ENCODE measurements around the gene SLC25A39.
"Not testable (repeated sequence)": the region's sequence is repeated elsewhere in the genome, so short reads cannot be mapped to it uniquely, and the experiment has no call there.

The SLC25A39 gene, protein sequence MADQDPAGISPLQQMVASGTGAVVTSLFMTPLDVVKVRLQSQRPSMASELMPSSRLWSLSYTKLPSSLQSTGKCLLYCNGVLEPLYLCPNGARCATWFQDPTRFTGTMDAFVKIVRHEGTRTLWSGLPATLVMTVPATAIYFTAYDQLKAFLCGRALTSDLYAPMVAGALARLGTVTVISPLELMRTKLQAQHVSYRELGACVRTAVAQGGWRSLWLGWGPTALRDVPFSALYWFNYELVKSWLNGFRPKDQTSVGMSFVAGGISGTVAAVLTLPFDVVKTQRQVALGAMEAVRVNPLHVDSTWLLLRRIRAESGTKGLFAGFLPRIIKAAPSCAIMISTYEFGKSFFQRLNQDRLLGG

DNA sequence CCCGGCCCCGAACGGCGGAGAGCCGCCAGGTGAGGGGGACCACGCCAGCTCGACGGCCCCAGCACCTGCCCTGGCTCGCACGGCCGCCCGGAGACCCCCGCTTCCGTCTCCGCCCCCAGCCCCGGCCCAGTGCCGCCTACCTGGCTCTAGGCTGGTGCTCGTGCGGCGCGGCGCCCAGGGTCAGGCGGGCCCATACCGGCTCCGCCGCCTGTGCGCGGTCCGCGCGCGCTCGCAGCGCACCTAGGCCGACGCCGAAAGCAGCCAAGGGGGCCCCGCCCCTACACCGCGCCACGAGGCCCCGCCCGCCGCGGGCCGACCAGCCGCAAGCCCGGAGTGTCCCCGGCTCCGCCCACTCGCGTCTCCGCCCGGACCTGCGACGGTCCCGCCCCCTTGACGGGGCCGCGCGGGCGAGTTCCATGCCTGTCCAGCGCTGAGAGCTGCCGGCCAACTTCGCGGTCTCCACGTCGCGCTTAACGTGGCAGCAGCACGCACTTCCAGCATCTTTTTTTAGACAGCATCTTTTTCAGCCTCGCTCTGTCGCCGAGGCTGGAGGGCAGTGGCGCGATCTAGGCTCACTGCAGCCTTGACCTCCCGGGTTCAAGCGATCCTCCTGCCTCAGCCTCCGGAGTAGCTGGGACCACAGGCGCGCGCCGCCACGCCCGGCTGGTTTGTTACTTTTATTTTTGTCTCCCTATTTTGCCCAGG is at the start of gene SLC25A39:
Gene SLC25A39, minus strand, starts transcription at position 253 of the 705 bp plus-strand sequence. CDS start 1,261 bp downstream, outside the sequence.
- peak; percentile 90 for DNase-seq (ENCODE audit: low spot score)

DNA sequence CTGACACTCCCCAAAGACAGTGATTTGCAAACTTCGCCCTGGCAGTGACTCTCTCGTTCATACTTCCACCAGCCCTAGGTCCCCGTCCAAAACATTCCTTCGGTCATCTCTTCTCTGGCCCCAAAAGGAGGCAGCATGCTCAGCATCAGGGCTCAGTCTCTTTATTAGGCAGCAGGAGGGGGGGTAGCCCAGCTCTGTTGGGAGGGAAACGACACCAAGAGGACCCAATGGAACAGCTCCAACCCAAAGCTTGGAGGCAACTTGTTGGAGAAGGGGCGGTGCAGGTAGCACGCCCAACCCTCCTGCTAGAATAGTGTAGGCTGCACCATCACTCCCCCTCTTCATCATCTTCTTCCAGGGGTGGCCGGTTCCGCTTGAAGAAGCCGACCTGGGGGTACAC is 47.4 kb upstream of the SLC25A39 start:
- DNase-seq (ENCODE audit: low spot score) = no peak

DNA sequence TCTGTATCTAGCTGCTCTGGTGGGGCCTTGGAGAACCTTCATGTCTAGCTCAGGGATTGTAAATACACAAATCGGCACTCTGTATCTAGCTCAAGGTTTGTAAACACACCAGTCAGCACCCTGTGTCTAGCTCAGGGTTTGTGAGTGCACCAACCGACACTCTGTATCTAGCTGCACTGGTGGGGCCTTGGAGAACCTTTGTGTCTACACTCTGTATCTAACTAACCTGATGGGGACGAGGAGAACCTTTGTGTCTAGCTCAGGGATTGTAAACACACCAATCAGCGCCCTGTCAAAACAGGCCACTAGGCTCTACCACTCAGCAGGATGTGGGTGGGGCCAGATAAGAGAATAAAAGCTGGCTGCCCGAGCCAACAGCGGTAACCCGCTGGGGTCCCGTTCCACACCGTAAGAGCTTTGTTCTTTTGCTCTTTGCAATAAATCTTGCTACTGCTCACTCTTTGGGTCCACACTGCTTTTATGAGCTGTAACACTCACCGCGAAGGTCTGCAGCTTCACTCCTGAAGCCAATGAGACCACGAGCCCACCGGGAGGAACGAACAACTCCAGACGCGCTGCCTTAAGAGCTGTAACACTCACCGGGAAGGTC is 44.9 kb upstream of the SLC25A39 start:
- DNase-seq (ENCODE audit: low spot score) = not testable (repeated sequence)

DNA sequence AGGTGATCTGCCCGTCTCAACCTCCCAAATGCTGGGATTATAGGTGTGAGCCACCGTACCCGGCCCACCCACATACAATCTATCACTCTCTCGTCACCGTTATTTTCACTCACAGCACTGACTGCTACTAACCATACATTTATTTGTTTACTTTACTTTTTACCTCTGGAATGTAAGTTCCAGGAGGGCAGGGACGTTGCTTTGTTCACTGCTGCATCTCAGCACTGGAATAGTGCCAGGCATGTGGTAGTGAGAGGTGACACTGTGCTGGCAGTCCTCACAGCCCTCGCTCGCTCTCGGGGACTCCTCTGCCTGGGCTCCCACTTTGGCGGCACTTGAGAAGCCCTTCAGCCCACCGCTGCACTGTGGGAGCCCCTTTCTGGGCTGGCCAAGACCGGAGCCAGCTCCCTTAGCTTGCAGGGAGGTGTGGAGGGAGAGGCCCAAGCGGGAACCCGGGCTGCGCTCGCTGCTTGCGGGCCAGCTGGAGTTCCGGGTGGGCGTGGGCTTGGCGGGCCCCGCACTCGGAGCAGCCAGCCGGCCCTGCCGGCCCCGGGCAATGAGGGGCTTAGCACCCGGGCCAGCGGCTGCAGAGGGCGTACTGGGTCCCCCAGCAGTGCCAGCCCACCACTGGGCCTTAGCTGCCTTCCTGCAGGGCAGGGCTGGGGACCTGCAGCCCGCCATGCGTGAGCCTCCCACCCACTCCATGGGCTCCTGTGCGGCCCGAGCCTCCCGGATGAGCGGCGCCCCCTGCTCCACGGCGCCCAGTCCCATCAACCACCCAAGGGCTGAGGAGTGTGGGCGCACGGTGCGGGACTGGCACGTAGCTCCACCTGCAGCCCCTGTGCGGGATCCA is 44.0 kb upstream of the SLC25A39 start:
- not testable (repeated sequence) for DNase-seq (ENCODE audit: low spot score)

DNA sequence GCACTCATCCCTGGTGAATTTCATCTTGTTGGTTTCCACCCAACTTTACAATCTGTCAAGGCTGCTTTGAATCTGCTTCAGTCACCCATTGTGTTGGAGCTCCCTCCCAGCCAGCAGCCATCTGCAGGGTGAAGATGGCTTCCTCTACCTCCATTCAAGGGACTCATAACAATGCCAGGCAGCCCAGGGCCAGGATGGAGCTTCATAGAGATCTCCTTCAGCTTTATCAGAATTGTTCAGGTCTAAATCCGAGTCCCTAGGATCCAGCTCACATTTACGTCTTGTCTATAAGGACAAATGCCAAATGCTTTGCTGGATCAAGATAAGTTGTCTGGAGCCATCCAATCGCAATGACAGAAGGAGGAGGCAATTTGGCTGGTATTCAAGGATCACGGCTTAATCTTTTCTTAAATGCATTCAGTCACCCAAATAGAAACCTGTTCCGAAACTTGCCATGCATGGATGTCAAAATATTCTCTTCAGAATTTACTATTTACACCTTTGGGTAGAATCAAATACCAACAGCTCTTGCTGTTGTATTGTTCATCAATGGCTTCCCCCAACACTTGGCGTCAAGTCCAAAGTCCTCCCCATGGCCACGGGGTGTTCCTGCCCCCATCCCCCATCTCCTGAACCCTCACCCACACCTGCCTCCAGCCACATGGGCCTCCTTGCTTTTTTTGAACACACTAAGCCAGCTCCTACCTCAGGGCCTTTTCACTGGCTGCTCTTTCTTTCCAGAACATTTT is 42.8 kb upstream of the SLC25A39 start:
- no peak for DNase-seq (ENCODE audit: low spot score)

DNA sequence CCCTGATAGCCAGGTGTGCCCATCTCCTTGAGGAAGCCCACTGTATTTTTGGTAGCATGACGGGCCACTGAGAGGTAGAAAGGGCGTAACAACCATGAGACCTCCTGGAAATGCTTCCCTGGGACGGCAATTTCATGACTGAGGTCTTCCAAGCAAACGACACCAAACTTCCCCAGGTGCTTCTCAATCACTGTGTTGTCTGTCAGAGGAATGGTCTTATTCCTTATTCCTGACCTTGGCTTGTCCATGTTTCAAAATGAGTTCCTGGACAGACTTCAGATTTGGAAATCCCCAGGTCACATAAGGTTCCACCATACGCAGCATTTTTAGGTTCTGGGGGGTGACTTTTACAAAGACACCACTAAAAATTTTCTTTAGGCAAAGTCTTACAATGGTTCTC is 40.4 kb upstream of the SLC25A39 start:
- not testable (repeated sequence) for DNase-seq (ENCODE audit: low spot score)

DNA sequence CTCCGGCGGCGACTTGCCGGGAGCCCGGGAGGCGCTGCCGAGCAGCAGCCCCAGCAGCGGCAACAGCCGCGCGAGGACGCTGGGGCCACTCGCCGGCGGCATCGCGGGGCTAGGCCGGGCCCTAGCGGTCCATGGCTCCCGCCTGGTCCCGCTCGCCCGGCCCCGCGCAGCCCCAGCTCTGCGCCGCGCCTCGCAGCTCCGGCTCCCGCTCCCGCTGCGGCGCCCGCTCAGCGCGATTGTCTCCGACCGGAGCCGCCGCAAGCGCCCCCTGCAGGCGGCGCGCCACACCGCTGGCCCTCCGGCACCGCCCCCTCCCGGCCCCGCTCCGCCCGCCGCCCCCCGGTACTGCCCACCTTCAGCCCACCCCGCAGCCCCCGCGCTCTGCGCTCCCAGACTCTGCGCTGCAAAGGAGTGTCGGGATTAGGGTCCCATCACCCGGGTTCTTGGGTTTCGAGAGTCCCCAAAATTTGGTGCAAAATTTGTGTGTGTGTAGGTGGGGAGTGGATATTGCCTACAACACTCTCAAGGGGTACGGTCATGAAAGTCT is 39.1 kb upstream of the SLC25A39 start, which contains the start of gene FAM171A2:
Gene FAM171A2, minus strand, starts transcription at position 241 of the 547 bp plus-strand sequence. Its CDS starts 139 bp downstream, at position 102.
- no peak for DNase-seq (ENCODE audit: low spot score)

DNA sequence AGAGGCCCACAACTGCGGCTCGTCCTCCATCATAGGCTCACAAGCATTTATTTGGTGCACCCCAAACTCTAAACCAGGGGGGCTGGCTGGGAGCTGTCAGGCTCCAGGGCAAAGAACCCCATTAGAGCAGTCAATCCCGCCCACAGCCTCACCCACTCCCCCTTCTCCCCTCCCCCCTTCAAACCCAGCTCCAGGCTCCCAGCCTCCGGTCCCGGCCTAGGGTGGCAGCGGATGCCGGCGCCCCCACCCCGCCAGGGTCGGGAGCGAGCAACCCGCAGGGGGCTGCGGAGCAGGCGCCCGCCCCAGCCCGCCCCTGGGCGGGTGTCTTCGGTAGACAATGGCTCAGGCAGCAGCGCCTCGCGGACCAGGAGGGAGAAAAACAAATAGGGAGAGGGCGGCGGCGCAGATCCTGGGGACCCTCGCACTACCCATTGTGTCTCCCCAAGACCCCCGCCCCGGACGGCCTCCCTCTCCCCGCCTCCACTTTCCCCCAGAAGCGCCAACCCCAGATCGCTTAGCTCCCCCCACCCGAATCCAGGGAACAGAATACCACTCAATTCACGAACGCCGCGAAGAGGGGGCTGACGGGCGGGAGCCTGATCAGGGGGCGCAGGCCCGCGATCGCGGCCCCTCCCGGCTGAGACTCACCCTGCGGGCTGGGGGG is 38.5 kb upstream of the SLC25A39 start:
- DNase-seq (ENCODE audit: low spot score) = no peak

DNA sequence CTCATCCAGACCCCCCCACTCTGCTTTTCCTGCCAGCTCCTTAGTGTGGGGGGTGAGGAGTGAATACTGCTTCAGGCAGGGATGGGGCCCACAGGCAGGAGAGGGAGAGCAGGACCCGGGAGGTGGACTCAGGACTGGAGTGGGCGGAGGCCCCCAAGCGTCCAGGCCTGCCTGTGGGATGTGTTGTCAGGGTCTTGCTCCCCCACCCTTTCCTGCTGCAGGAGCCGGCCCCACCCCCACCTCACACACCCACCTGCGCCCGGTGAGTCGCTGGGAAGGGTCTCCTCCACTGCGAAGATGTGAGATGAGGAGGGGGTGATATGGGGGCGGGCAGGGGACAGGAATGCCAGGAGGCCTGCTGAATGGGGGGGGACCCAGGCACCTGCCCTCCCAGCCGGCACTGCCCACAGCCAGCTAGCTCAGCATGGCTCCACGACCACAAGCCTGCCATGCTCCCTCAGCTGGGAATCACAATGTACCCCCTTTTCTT is 37.9 kb upstream of the SLC25A39 start:
- DNase-seq (ENCODE audit: low spot score) = no peak

DNA sequence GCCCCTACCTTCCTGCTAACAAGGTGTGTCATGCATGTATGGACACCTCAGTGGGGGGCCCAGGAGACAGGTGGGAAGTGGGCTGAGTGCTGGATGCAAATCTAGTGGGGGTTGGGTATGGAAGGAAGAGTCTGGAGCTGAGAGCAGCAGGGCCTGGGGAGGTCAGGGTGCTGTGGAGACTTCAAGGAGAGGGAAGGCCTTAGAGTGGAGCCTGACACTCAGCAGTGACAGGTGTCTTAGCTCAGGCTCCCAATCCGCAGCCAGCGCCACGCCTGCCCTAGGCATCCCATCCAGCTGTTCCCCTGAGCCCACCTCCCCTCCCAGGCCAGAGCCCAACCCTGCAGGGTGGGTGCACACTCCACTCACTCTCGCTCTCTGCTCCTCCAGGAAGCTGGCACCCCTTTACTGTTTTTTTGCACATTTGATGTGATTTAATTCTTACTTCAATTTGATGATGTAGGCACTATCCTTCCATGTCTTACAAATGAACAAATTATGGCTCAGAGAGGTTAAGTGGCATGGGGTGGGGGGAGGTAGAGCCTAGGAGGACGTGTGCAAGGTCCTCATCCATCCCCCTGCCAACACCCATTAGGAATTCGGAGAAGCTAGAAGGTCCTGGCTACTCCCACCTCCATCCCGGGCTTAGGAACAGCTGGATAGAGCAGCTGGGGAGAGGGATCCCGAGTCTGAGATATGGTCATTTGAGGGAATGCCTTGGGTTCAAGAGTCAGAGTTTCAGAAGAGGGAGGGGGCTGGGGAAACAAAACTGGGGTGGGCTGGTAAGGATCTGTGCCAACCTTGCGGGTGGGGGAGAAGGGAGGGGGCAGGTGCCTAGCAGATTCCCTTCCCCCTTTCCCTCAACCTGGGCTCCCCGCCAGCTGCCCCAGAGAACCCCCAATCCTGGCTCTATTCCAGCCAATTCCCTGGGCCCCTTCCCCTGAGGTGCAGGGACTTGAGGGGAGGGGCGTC is 37.0 kb upstream of the SLC25A39 start:
- DNase-seq (ENCODE audit: low spot score) = no peak

DNA sequence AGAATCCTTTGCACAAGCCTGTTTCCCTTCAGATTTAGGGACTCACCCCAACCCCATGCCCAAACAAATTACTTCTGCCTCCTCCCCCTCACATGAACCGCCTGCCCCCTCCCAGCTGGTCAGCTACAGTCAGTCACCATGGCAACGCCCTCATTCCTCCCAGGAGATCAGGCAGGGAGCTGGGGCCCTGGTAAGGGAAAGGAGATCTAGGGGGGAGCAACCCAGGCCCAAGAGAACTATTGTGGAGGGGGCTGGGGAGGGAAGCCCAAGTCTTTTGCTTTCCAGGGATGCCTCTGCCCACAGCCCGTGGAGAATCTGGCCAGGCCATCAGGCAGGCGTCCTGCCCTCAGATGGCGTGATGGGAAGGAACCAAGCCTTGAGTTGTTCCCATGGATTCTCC is 36.2 kb upstream of the SLC25A39 start:
- DNase-seq (ENCODE audit: low spot score) = no peak

DNA sequence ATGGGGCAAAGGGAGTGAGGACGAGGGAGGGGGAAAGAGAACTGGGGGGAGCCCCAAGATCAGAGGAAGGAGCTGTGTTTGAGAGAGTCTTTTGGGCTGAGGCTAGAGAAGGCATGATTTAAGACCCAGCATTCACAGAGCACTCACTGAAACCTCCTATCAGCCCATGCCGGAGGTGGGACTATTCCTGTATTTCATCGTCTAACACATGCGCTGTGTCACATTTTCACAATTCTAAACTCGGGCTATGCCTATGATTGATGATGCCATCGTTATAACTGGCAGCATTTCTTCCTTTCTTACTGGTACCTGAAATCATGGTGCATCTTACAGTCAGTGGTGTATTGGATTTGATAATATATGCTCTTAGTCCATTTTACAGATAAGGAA is 35.5 kb upstream of the SLC25A39 start:
- no peak for DNase-seq (ENCODE audit: low spot score)

DNA sequence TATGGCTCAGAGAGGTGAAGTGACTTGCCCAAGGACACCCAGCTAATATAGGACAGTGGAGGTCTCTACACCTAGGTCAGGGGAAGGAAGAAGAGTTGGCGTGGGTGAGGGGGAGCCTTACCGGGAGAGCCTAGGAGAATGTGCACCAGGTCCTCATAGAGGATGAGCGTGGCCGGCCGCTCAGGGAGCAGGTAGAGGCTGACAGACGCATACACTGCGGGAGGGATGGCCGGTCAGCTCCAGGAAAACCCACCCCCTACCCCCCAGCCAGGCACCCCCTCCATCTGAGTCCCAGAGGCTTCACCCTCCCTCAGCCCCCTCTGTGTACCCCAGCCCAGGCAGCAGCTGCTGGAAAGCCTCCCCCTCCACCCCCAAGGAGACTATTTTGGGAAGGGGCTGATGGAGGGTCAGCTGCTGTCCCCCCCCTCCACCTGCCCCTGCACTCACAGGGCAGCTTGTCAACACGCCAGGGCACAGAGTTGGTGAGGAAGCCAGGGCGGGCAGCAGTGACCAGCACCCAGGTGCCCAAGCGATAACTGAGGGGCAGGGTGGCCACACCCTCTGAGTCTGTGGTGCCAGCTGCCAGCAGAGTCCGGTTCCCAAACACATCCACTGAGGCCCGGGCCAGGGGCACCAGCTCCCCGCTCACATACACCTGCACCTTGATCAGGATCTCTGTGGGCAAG is 35.0 kb upstream of the SLC25A39 start:
- no peak for DNase-seq (ENCODE audit: low spot score)

DNA sequence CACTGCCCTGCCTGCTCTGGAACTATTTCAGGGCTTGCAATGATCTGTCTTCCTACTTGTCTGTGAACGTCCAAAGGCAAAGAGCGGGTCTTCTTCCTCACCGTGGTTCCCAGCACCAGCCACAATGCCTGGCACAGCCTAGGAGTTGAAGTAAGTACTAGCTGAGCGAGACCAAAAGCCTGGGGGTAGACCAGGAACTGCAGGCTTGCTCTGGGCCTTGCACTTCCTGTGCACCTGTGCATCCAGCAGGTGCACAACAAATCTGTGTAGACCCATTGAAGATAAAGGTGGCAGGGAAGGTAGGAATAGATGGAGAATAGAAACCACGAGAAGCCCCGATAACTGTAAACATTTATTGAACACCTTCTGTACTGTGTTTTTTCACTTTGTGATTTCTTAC is 34.4 kb upstream of the SLC25A39 start:
- no peak for DNase-seq (ENCODE audit: low spot score)

DNA sequence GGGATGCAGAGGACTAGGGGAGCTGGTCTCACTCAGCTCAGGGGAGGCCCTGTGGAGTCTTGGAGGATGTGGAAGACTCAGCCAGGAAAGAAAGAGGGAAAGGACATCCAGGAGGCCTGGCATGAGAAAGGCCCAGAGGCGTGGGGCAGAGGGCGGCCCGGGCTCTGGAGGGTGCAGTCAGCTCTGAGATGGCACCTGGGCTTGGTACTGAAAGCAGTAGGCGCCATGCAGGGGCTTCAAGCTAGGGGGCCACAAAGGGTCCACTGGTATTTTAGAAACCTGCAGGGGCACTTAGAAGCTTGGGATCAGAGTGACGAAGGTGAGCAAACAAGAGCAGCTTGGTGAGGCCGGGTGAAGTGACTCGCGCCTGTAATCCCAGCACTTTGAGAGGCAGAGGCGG is 33.4 kb upstream of the SLC25A39 start:
- DNase-seq (ENCODE audit: low spot score) = no peak

DNA sequence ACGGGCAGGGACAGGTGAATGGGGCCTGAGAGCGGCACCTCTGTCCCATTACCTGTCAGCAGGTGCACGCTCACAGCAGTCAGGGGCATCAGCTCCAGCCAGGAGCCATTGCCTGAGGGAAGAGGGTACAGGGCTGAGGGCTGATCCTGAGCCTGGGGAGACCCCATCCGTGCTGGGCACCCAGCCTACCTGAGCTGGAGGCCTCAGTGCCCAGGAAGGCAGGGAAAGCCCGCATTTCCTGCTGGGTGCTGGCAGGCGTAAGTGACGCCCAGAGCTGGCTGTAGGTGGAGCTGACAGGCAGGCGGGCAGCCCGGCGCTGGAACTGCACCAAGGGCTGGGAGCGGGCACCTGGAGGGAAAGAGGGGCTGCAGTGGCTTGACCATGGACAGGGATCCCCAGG is 31.6 kb upstream of the SLC25A39 start:
- no peak for DNase-seq (ENCODE audit: low spot score)

DNA sequence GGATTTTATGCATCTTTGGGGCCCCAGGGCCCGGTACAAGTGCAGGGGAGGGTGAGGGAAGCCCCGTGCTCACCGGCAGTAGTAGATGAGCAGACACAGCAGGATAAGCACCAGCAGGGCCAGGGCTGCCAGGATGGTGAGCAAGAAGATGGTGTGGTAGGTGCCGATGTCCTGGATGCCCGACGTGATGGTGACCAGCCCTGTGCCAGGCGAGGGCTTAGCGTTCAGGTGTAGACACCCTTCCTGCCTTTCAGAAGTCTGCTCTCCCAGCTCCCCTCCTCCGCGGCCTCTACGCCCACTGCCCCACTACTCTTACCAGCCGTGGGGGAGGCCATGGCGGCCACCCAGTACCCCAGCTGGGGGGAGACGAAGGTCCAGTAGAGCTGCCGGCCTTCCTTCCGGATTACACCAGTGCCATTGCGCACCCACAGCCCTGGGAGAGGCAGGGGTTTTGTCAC is 31.0 kb upstream of the SLC25A39 start:
- no peak for DNase-seq (ENCODE audit: low spot score)

All from globus pallidus (tissue), 1 donor.